Measurements from ENCODE around the gene LGR4. TPM values are rescaled to one million over a fixed set of nuclear protein-coding genes. Genes with fewer than 3 reads are reported as not detected.

LGR4 gene
- total RNA-seq, 4 donors from 2014 or later = 9.4 to 57.9 (median 16.1) TPM

- H3K4me3 ChIP-seq = peak overlapping the region in 1 of 2 donors; percentile 76
- intact Hi-C loops (cut with DNase I; ENCODE audit: low total_unique reads) = no loop called here
- no peaks in the 10 kb centered on the region for H3K9me3 ChIP-seq
- H3K27ac ChIP-seq = no peak overlapping the region
- no peaks in the 10 kb centered on the region for H3K36me3 ChIP-seq
- peaks cover 0 to 4% of the 10 kb centered on the region in 2 donors for H3K4me1 ChIP-seq
- no peak for TF ChIP-seq CTCF (IDR thresholded peaks at IDR 0.05)
- no peak for TF ChIP-seq POLR2A (IDR thresholded peaks at IDR 0.05)
- no peaks in the 10 kb centered on the region for H3K27me3 ChIP-seq
- DNase-seq = no peak
Measured at GRCh38 chr11:27507557-27508322, 35.1 kb upstream of the LGR4 start.

- H3K36me3 ChIP-seq = no peaks in the 10 kb centered on the region
- no peaks in the 10 kb centered on the region for H3K9me3 ChIP-seq
- H3K4me3 ChIP-seq = peak within 1 kb of the TSS; percentile 76 to 98
- intact Hi-C loops (cut with DNase I; ENCODE audit: low total_unique reads) = no loop called here
- DNase-seq = peak; percentile 94 to 98
- no peaks in the 10 kb centered on the region for H3K27me3 ChIP-seq
- peak within 1 kb of the TSS; percentile 94 to 95 for H3K27ac ChIP-seq
- TF ChIP-seq CTCF (IDR thresholded peaks at IDR 0.05) = peak in 2 of 4 experiments; percentile 17
- peak; percentile 86 to 91 for TF ChIP-seq POLR2A (IDR thresholded peaks at IDR 0.05)
- peaks cover 0 to 4% of the 10 kb centered on the region in 2 donors for H3K4me1 ChIP-seq
Measured at GRCh38 chr11:27506200-27507182, 33.9 kb upstream of the LGR4 start, which contains the start of gene LIN7C. TSS of gene LIN7C (minus strand) at chr11:27506769. CDS start at chr11:27506752, 17 bp downstream.

GRCh38 chr11:27505781-27506180 lies 33.2 kb upstream of the LGR4 start:
- peaks cover 0 to 4% of the 10 kb centered on the region in 2 donors for H3K4me1 ChIP-seq
- no peak for TF ChIP-seq CTCF (IDR thresholded peaks at IDR 0.05)
- no peak for TF ChIP-seq POLR2A (IDR thresholded peaks at IDR 0.05)
- DNase-seq = no peak
- intact Hi-C loops (cut with DNase I; ENCODE audit: low total_unique reads) = no loop called here
- H3K27me3 ChIP-seq = no peaks in the 10 kb centered on the region
- H3K4me3 ChIP-seq = peak overlapping the region; percentile 76 to 98
- no peaks in the 10 kb centered on the region for H3K9me3 ChIP-seq
- peak overlapping the region; percentile 94 to 95 for H3K27ac ChIP-seq
- H3K36me3 ChIP-seq = no peaks in the 10 kb centered on the region

GRCh38 chr11:27504205-27504604 lies 31.6 kb upstream of the LGR4 start:
- TF ChIP-seq CTCF (IDR thresholded peaks at IDR 0.05) = no peak
- TF ChIP-seq POLR2A (IDR thresholded peaks at IDR 0.05) = no peak
- intact Hi-C loops (cut with DNase I; ENCODE audit: low total_unique reads) = no loop called here
- Histone ChIP-seq H3K4me1 (peaks cover 0 to 4% of the 10 kb centered on the region in 2 donors), H3K36me3 (no peaks in the 10 kb centered on the region), H3K27ac (no peak overlapping the region), H3K4me3 (no peak overlapping the region), H3K9me3 (no peaks in the 10 kb centered on the region), H3K27me3 (no peaks in the 10 kb centered on the region)
- DNase-seq = no peak

Data from uterus (tissue), 4 donors.